NCI-H128 (cell line): Measurements from ENCODE around the gene CCT6A.
"Not testable (repeated sequence)": the region's sequence is repeated elsewhere in the genome, so short reads cannot be mapped to it uniquely, and the experiment has no call there.

Source experiments
- DNase-seq: peaks from one replicate; lab custom pipeline; 2025; ENCODE audit not compliant: unreplicated experiment; lab: John Stamatoyannopoulos, UW

Gene CCT6A

GRCh38 chr7:56051053-56051338 lies 569 bp upstream of the CCT6A start:
- DNase-seq: no peak

GRCh38 chr7:56053379-56053778 lies 1.8 kb downstream of the CCT6A start:
- no peak for DNase-seq

GRCh38 chr7:56053993-56054392 lies 2.4 kb downstream of the CCT6A start:
- DNase-seq: no peak

- DNase-seq: no peak
Measured at GRCh38 chr7:56062382-56062781, 10.8 kb downstream of the CCT6A start.

- no peak for DNase-seq
Measured at GRCh38 chr7:56063500-56063881, 11.9 kb downstream of the CCT6A start.

GRCh38 chr7:56063882-56064625 lies 12.5 kb downstream of the CCT6A start, which contains the start of gene SUMF2:
Gene SUMF2, plus strand, starts transcription at chr7:56064286. Its CDS starts 26 bp downstream, at chr7:56064312.
- peak; percentile 56 for DNase-seq

- DNase-seq: not testable (repeated sequence)
Measured at GRCh38 chr7:56066376-56066775, 14.8 kb downstream of the CCT6A start.

GRCh38 chr7:56074371-56074791 lies 22.8 kb downstream of the CCT6A start:
- no peak for DNase-seq

GRCh38 chr7:56077681-56078080 lies 26.1 kb downstream of the CCT6A start:
- DNase-seq: no peak

- no peak for DNase-seq
Measured at GRCh38 chr7:56078196-56078595, 26.6 kb downstream of the CCT6A start.

- peak; percentile 32 for DNase-seq
Measured at GRCh38 chr7:56079450-56080185, 28.1 kb downstream of the CCT6A start.

GRCh38 chr7:56080726-56081435 lies 29.3 kb downstream of the CCT6A start:
- DNase-seq: not testable (repeated sequence)

- DNase-seq: no peak
Measured at GRCh38 chr7:56081626-56082340, 30.2 kb downstream of the CCT6A start.

- DNase-seq: peak; percentile 65
Measured at GRCh38 chr7:56083150-56083785, 31.7 kb downstream of the CCT6A start.

- DNase-seq: no peak
Measured at GRCh38 chr7:56086761-56087160, 35.2 kb downstream of the CCT6A start.

- DNase-seq: no peak
Measured at GRCh38 chr7:56087445-56087844, 35.9 kb downstream of the CCT6A start.

- no peak for DNase-seq
Measured at GRCh38 chr7:56091591-56091990, 40.0 kb downstream of the CCT6A start.

- DNase-seq: not testable (repeated sequence)
Measured at GRCh38 chr7:56092388-56092787, 40.8 kb downstream of the CCT6A start.

- DNase-seq: peak; percentile 4
Measured at GRCh38 chr7:56092789-56093531, 41.4 kb downstream of the CCT6A start, which contains the start of gene PHKG1. Gene PHKG1, minus strand, starts transcription at chr7:56092952. Its CDS starts 4,011 bp downstream, at chr7:56088941.

GRCh38 chr7:56097700-56098099 lies 46.1 kb downstream of the CCT6A start:
- no peak for DNase-seq
